Stimulated activated CD8-positive, alpha-beta memory T cell treated with anti-CD3 and anti-CD28 coated beads, Interleukin-12 subunit alpha, Interleukin-12 subunit beta, amount 100 ng/mL, for 4 hours (primary cell): ENCODE measurements around the gene SPRYD3.
"Not testable (repeated sequence)": the region's sequence is repeated elsewhere in the genome, so short reads cannot be mapped to it uniquely, and the experiment has no call there.

ENCODE experiments used
- DNase-seq: peaks from one replicate; pipeline ENCODE4 v3.0.0-alpha.2; 2020; ENCODE audit warnings: low read depth

Gene SPRYD3

GRCh38 chr12:53079226-53080117 lies at the start of gene SPRYD3:
SPRYD3 (minus strand) TSS chr12:53079390; CDS start chr12:53079333, 57 bp downstream.
- peak; percentile 90 for DNase-seq

- no peak for DNase-seq
These were observed 48.0 kb upstream of the SPRYD3 start for GRCh38 chr12:53127169-53127568.

- DNase-seq = no peak
These were observed 45.1 kb upstream of the SPRYD3 start for GRCh38 chr12:53124352-53124723.

GRCh38 chr12:53123578-53124351 lies 44.6 kb upstream of the SPRYD3 start:
- no peak for DNase-seq

GRCh38 chr12:53122961-53123468 lies 43.8 kb upstream of the SPRYD3 start:
- DNase-seq = no peak

- DNase-seq = no peak
These were observed 41.7 kb upstream of the SPRYD3 start for GRCh38 chr12:53120685-53121525.

GRCh38 chr12:53118751-53119300 lies 39.6 kb upstream of the SPRYD3 start:
- no peak for DNase-seq

GRCh38 chr12:53115891-53116648 lies 36.9 kb upstream of the SPRYD3 start:
- no peak for DNase-seq

GRCh38 chr12:53115112-53115890 lies 36.1 kb upstream of the SPRYD3 start:
- no peak for DNase-seq

GRCh38 chr12:53113951-53114350 lies 34.8 kb upstream of the SPRYD3 start:
- DNase-seq = no peak

- DNase-seq = no peak
These were observed 34.0 kb upstream of the SPRYD3 start for GRCh38 chr12:53113136-53113705.

GRCh38 chr12:53112431-53112830 lies 33.2 kb upstream of the SPRYD3 start:
- DNase-seq = not testable (repeated sequence)

GRCh38 chr12:53107122-53107521 lies 27.9 kb upstream of the SPRYD3 start:
- no peak for DNase-seq

- no peak for DNase-seq
These were observed 26.7 kb upstream of the SPRYD3 start for GRCh38 chr12:53105712-53106439.

GRCh38 chr12:53105256-53105655 lies 26.1 kb upstream of the SPRYD3 start:
- no peak for DNase-seq

GRCh38 chr12:53103860-53104305 lies 24.7 kb upstream of the SPRYD3 start:
- DNase-seq = no peak

- peak; percentile 27 for DNase-seq
These were observed 24.0 kb upstream of the SPRYD3 start, which contains the start of gene SOAT2 for GRCh38 chr12:53102883-53103807. SOAT2 (plus strand) TSS chr12:53103486; CDS start chr12:53103578, 92 bp downstream.
